GM23248 (cell line): ENCODE data around the gene IDH3B.

ENCODE experiments used
- EZH2 ChIP-seq: fragments of 200-600 bp; sonication (generic); IDR thresholded peaks from 2 replicates; pipeline ENCODE4 v1.6.1; 2018; ENCODE audit warnings: antibody characterized with exemption, mild to moderate bottlenecking; ENCODE audit not compliant: insufficient read depth, poor library complexity, severe bottlenecking
- EZH2phosphoT487 ChIP-seq: fragments of 200-600 bp; sonication (generic); IDR thresholded peaks from 2 replicates; pipeline ENCODE4 v1.6.1; 2018; ENCODE audit warnings: antibody characterized with exemption, moderate library complexity, mild to moderate bottlenecking, low read depth; ENCODE audit not compliant: insufficient read depth

DNA sequence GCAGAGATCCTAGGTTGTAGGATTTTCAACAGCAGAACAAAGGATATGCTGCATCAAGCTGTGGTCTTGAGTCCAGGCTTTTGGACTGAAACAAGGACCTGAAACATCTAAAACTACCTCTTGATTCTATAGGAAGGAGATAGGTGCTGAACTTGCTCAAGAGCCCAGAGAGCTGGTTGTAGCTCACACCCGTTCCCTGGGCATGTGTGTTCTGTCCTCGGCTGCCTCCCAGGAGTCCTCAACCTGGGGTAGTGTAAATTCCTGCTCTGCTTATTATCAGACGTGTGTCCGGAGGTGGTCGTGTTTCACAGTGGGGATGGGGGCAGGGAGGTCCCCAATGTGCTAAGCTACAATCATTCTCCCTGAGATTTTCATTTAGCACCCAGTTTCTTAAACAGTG lies 6.8 kb downstream of the IDH3B start:
- TF ChIP-seq EZH2phosphoT487 = no peak
- TF ChIP-seq EZH2 = no peak
